Skin epidermis (tissue), 12 donors: ENCODE data around the gene JADE1.
A peak's percentile ranks its signal among the peaks of the same experiment; 100 is the strongest.

Experiments used
- H3K27ac ChIP-seq, 21 experiments: fragments of 200-600 bp; sonication (generic) in 11 of 21; one replicate each; pipeline ENCODE4 v1.5.0; 2020; ENCODE audit warnings: mild to moderate bottlenecking in 3 of 21, inconsistent platforms in 2 of 21, moderate library complexity in 2 of 21
- H3K4me3 ChIP-seq, 7 experiments: fragments of 200-600 bp; sonication (generic) in 2 of 7; one replicate each; pipeline ENCODE4 v1.5.0; 2020; ENCODE audit warnings: inconsistent platforms in 2 of 7, mild to moderate bottlenecking in 2 of 7, moderate library complexity in 1 of 7

Gene JADE1

DNA sequence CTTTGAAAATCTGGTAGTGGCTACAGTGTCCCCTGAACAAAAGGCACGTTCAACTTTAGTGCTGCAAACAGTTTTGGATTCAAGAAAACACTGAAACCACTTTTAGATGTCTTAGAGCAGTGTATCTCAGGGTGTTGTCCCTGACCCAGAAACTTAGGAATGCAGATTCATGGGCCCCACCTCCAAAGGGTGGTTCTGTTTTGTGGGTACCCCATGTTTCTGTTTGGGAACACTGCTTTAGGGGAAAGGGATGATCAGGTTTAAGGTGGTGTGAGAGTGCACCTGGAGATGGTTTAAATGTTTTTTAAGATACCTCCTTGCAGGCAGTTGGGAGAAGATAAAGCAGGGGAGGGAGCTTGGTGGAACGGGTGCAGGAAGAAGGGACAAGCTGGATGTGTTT lies 55.6 kb downstream of the JADE1 start:
- Histone ChIP-seq H3K4me3 (no peak overlapping the region), H3K27ac (no peak overlapping the region)

DNA sequence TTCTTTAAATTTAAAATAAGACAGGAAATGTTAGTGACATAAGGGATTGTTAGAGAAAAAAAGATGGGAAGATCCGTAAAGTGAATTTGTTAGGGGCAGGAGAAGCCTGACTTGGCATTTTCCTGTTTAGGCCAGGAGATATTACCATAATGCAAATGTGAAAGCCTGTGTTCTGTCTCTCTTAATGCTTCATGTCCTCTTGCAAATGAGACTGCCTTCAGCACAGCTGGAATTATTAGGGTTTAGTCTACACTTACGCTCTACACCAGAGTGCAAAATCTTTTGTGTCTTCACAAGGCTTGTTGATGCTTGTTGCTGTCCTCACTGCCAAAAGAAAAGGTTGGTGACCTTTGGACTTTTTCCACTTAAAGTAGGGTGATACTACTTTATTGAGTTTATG lies 56.8 kb downstream of the JADE1 start:
- Histone ChIP-seq H3K4me3 (no peak overlapping the region), H3K27ac (no peak overlapping the region)

DNA sequence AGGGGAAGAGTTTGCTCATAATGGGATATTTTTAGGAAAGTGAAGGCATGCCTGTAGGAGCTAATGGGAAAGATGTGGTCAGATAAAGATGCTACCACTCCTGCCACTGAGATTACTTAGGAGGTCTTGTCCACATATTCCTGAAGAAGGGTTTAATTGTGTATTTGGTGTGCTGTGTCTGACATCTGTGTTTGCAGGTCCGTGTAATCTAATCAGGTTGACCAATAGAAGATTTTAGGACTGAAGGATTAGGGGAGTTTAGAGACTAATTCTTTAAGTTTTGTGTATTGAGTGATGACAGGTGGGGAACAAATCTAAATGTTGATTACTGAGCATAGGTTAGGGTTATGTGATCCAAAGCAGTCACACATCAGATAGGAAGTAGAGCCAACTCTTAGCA lies 57.2 kb downstream of the JADE1 start:
- Histone ChIP-seq H3K4me3 (no peak overlapping the region), H3K27ac (no peak overlapping the region)

DNA sequence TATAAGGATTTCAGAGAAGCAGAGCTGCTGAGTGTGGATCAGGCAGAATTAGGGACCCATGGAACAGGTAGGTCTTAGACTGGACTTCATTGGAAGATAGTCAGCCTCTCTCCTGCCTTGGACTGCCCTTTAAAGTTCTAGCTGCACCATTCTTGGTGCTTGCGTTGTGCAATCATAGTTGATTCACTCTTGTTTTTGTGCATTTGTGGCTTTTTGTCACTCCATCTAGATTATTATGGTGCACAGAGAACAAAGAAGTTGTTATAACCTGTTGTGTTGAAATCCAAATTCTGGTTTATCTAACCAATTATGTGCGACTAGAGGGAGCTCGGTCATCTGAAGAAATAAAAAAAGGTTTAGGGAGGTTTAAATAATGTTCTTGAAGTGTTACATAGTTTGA lies 59.3 kb downstream of the JADE1 start:
- no peak overlapping the region for H3K27ac ChIP-seq

DNA sequence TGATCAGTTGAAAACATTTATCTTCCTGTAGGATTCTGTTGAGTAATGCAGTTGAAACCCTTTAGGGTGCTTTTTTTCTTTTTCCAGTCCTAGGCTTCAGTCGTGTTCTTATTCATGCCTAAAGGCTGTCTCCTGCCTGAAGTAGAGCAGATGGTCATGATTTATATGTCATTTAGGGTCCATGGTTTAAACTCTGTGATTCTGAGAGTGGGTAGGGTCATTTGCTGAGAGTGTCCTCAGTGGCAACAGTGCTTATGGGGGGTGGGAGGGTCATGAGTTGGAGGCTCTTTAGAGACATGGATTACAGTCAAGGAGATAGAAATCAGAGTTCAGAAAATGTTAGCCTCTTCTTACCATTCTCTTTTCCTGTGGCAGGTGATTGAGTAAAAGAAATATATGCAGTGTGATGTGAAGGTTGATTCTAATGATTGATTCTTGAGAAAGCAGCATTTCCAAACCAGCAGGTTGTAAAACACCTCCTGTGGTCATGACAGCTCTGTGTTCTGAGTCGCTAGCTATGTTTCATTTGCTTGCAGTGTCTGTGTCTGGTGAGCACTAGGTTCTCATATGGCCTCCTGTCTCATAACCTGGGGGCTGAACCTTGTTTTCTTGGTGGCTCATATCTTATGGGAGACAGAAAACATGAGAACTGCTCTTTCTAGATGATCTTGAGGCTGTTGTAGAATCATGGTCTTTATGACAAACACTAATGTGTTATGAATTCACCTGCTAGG lies 60.4 kb downstream of the JADE1 start:
- Histone ChIP-seq H3K27ac (no peak overlapping the region), H3K4me3 (no peak overlapping the region)

More for the DNA sequence above, 59.3 kb downstream of the JADE1 start:
- no peak overlapping the region for H3K4me3 ChIP-seq

DNA sequence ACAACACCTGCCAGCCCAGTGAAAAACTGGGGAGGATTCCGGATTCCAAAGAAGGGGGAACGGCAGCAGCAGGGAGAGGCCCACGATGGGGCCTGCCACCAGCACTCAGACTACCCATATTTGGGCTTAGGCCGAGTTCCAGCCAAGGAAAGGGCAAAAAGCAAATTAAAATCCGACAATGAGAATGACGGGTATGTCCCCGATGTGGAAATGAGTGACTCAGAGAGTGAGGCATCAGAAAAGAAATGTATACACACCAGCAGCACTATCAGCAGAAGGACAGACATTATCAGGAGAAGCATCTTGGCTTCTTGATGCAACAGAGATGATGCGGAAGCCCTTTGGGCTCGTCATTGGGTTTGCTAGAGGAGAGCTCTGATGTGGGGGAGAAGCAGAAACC lies 62.4 kb downstream of the JADE1 start:
- Histone ChIP-seq H3K27ac (no peak overlapping the region), H3K4me3 (no peak overlapping the region)

DNA sequence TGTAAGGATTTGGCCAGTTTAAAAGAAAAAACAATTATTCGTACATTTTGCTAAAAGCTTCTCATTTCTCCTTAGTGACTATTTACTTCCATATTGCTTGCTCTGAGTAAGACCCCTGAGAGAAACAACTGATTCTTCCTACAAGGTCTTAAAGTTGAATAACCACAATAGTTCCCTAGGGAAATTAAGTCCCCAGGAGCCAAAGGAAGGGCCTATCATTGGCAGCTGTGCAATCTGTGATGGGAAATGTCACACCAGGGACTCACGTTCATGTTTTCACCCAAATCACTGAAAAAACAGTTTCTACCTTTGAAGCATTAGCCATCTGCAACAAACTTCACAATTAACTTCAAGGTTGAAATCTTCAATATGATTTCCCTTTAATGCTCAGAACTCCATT lies 66.7 kb downstream of the JADE1 start:
- H3K27ac ChIP-seq: no peak overlapping the region
- no peak overlapping the region for H3K4me3 ChIP-seq

DNA sequence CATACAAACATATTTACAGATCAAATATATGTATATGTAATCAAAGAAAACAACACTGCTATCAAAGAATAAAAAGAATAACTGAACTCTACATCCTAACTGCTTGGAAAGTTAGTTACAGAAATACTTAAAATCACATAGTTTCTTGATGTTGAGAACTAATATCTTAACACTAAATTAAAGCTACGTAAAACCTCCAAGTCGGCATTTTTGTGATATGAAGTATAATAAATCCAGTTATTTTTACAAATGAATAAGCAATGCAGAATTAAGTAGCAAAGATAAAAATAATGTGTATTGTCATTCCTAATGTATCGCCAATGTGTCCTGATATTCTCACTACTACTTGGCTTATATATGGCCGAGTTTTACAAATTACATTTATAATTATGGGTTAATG lies 68.4 kb downstream of the JADE1 start:
- Histone ChIP-seq H3K27ac (no peak overlapping the region), H3K4me3 (no peak overlapping the region)

DNA sequence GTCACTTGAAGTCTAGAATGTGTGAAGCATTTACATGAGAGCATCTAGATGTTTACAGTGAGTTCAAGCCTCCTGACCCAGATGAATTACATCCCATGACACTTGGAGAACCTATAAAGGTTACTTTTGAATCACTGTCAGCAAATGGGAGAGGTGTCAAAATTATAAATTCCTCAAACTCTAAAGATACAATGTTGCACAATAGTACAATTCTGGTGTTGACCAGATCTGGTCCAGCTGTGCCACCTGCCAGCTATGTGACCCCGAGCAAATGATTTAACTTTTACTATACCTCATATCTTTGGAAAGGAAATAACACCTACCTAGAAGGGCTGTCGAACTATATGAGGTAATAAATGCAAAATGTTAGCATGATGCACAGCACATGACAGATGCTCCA lies 69.8 kb downstream of the JADE1 start:
- H3K4me3 ChIP-seq: no peak overlapping the region
- H3K27ac ChIP-seq: no peak overlapping the region

DNA sequence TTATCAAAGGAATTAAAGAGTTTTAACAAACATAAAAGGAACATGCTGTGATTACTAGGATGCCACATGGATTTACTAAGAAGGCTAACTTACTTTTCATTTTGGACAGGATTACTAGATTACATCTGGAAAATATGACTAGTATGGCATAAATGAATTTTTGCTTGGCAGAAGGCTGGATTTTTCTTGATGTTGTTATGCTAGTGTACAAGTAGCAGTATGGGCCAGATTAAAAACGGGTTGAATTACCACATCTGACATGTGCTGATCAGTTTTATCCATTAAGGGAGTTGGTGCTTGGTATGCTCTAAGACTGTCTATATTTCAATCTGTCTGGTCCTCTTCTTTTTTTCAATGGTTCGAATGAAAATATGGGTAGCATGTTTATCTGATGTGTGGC lies 70.5 kb downstream of the JADE1 start:
- Histone ChIP-seq H3K4me3 (no peak overlapping the region), H3K27ac (no peak overlapping the region)

DNA sequence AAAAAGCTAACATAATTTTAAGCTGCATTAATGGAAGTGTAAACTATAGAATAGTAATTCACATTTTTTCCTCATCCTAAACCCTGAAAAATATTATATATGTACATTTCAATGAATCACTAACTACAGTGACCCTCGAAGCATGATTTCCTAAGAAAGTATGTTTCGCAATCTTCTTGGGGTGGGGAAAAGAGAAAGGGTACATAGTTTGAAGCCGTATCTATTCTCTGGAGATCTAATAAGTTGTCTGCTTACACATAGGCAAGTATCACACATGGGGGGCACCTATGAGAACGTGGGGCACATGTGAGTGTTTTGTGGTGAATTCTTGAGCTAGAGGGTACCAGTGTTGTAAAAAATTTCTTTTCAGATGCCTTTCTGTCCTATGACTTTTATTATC lies 71.2 kb downstream of the JADE1 start:
- no peak overlapping the region for H3K4me3 ChIP-seq
- no peak overlapping the region for H3K27ac ChIP-seq

DNA sequence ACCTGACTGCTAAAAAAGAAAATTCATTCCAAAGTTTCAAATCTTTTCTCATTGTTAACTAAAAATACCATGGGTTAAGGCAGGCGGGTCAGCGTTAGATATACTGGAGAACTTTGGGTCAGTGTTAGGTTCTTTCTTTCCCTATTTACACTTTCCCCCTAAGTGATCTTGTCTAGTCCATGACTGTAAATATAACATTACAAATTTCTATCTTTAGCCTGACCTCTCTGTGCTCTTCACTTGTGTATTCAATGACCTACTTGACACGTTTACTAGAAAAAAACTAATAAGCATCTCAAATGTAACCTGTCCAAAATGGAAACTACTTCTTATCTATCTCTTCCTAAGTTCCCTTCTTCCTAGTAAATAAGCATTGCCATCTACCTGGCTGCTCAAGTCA lies 95.3 kb downstream of the JADE1 start:
- Histone ChIP-seq H3K27ac (no peak overlapping the region), H3K4me3 (no peak overlapping the region)

DNA sequence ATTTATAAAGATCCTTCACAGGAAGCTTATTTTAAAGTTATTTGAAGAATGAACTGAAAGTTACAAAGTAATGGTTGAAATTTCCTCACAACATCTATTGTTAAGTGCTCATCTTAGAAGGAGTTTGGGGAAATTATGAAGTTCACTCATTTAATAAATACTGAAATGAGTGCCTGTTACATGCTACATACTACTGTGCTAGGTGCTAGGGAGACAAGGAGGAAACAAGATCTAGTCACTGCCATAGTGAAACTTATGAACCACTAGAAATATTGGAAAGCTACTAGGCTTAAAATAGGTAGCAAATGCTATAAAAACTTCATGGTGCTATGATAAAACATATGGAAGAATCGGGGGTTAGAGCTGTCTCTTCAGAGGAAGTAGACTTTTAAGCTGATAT lies 97.1 kb downstream of the JADE1 start:
- H3K4me3 ChIP-seq: no peak overlapping the region
- no peak overlapping the region for H3K27ac ChIP-seq

DNA sequence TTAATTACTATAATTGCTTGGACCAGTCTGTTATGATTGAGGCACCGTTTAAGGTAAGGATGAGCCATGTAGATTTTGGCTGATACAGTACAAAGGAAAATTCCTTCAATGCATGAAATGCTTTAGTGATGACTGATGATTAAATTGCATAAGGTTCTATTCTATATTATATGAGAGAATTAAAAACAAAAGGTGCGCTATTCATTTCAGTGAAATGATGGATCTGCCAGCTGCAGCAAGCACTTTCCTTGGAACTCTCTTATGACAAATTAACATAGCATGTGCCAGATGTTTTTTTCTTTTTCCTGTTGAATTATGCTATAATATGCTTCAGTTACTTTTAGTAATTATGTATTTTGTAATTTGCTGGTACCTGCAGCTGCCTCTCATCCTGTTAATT lies 98.5 kb downstream of the JADE1 start:
- no peak overlapping the region for H3K27ac ChIP-seq
- no peak overlapping the region for H3K4me3 ChIP-seq

DNA sequence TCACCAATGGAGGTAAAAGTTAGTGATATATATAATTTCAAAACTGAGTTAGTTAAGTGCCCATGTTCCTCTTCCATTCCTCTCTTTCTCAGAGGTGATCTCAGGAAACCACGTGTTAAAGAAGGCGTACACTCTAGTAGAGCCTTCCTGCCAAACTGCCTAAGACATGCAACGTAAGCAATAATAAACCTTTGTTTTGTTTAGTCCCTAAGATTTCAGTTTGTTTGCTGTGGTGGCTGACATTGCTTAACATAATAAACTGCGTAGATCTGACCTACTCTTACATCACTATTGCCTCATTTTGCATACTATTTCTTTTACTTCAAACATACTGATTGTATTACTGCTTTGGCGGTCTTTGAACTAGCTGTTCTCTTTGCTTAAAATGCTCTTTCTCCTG lies 99.2 kb downstream of the JADE1 start:
- no peak overlapping the region for H3K4me3 ChIP-seq
- H3K27ac ChIP-seq: no peak overlapping the region

DNA sequence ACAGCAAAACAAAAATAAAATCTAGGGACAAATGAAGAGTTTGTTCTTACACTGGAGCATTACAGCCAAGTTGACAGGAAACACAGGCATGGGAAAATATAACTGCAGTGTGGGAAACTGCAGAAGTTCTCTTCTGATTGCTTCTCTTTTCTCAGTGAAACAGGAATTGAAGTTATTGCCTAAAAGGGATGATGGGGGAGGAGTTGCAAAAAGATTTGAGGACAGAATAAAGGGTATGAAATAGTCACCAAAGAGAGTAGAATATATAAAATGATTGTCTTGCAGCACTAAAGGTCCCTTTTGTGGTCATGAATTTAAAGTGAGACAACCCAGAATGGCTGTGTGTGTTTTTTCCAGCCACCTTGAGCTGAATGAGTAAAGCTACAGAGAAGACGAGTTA lies 103.7 kb downstream of the JADE1 start:
- Histone ChIP-seq H3K27ac (peak overlapping the region in 6 of 21 experiments; percentile 0 to 53 (median 28)), H3K4me3 (no peak overlapping the region)

DNA sequence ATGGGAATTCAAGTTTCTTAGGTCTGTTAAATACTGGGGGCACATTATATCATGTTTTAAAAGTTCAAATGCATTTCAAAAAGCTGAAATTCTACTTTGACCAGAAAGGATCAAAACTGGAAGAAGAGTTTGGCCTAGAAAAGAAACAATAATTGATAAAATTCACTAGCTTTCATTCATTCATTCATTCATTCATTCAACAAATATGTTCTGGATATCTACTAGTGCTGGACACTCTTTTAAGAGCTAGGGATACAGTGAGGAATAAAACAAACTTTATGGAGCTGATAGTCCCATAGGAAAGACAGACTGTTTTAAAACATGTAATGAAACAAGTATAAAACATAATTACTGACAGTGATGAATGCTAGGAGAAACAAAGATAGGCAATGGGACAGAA lies 106.0 kb downstream of the JADE1 start:
- Histone ChIP-seq H3K27ac (no peak overlapping the region), H3K4me3 (no peak overlapping the region)

DNA sequence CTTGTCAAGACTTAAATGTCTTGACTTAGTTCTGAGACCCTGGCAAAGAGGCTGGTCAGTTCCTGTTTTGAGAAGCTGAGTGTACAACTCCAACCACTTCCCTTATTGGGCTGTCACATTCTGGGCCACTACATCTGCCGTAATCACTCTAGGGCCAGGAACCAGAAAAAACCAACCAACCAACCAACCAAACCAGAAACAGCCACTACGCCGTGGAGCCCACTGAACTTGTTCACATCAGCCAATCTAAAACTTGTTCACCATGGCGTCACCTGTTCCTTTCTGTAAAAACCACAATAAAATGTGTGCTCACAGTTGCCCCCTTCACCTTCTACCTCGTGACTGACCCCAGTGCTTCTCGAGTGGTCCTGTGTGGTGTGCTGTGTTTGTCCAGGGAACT lies 107.3 kb downstream of the JADE1 start:
- H3K27ac ChIP-seq: peak overlapping the region in 3 of 21 experiments; percentile 51 to 69 (median 55)
- no peak overlapping the region for H3K4me3 ChIP-seq

DNA sequence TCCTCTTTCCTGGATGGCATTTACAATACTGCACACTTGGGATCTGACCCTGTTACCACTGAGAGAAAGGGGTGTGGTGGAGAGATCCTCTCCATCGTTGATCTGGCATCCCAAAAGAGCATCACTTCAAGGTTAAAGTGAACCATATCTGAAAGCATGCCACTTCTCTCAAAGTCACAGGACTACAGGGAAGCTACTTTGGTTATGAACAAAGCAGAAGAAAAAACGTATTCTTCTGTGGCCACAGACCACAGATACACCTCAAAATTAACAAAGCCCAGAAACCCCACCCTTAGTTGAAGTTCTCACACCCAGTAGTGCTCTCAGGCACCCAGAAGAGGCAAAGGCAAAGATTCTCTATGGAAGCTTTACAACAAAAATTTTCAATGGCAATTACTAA lies 108.3 kb downstream of the JADE1 start:
- Histone ChIP-seq H3K4me3 (no peak overlapping the region), H3K27ac (peak overlapping the region in 1 of 21 experiments; percentile 16)

DNA sequence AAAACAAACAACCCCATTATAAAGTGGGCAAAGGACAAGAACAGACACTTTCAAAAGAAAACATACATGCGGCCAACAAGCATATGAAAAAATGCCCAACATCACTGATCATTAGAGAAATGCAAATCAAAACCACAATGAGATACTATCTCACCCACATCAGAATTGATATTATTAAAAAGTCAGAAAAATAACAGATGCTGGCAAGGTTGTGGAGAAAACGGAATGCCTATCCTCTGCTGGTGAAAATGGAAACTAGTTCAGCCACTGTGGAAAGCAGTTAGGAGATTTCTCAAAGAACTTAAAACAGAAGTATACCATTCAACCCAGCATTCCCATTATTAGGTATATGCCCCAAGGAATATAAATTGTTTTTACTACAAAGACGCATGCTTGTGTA lies 112.5 kb downstream of the JADE1 start:
- Histone ChIP-seq H3K4me3 (no peak overlapping the region), H3K27ac (no peak overlapping the region)
